T-cell (primary cell): ENCODE data around the gene NAP1L4. TPM values are rescaled to one million over a fixed set of nuclear protein-coding genes. Genes with fewer than 3 reads are reported as not detected.
A peak's percentile ranks its signal among the peaks of the same experiment; 100 is the strongest.

Source experiments
- ATAC-seq, 4 experiments: fragments of 200-7000 bp in 3 of 4; fragments of 150-1000 bp in 1 of 4; cut with Tn5 transposase; replicated peaks in 1 of 4; 1 replicate in 3 of 4; 2 replicates in 1 of 4; pipeline ENCODE4 v1.10.0; 2021; ENCODE audit warnings: moderate library complexity in 3 of 4, mild to moderate bottlenecking in 2 of 4, moderate number of reproducible peaks in 1 of 4
- CTCF ChIA-PET, 2 donors: fragments of 300-600 bp; sonication (Branson Sonifier 250); formaldehyde crosslinking; loops; one replicate each; lab custom pipeline; 2022; ENCODE audit warnings: antibody characterized with exemption in 2 of 2; lab: Charles Lee
- POLR2A ChIA-PET, 2 donors: fragments of 300-600 bp; sonication (Branson Sonifier 250); formaldehyde crosslinking; loops; one replicate each; lab custom pipeline; 2022; ENCODE audit warnings: antibody characterized with exemption in 2 of 2; lab: Charles Lee
- DNase-seq, 35 experiments: peaks; one replicate each; pipeline versions ENCODE4 v3.0.0 to v3.0.0-alpha.2; 2013 to 2023
- H3K27ac ChIP-seq: one replicate; pipeline ENCODE4 v1.5.1; 2013; ENCODE audit warnings: low read length
- H3K27me3 ChIP-seq, 2 experiments: replicated peaks in 1 of 2; 1 replicate in 1 of 2; 2 replicates in 1 of 2; pipeline versions ENCODE4 v1.6.1 to v1.7.0; 2013; ENCODE audit warnings: low read length in 1 of 2, mixed read lengths in 1 of 2; ENCODE audit not compliant: control insufficient read depth in 2 of 2, insufficient read depth in 2 of 2; ENCODE audit errors: extremely low read depth in 1 of 2
- H3K36me3 ChIP-seq, 2 donors: 1 replicate in 1 of 2; 2 replicates in 1 of 2; pipeline versions ENCODE4 v1.6.1 to v1.7.0; 2013; ENCODE audit warnings: low read length in 1 of 2; ENCODE audit not compliant: control insufficient read depth in 2 of 2, insufficient read depth in 1 of 2; ENCODE audit errors: extremely low read depth in 1 of 2
- H3K4me1 ChIP-seq, 2 experiments: 1 replicate in 1 of 2; 2 replicates in 1 of 2; pipeline versions ENCODE4 v1.6.1 to v1.7.0; 2013; ENCODE audit warnings: low read length in 2 of 2, mixed read lengths in 1 of 2; ENCODE audit not compliant: insufficient read depth in 2 of 2, control insufficient read depth in 1 of 2; ENCODE audit errors: extremely low read depth in 1 of 2
- H3K4me3 ChIP-seq, 2 donors: 1 replicate in 1 of 2; 2 replicates in 1 of 2; pipeline versions ENCODE4 v1.5.1 to v1.7.0; 2013; ENCODE audit warnings: mild to moderate bottlenecking in 2 of 2, low read length in 1 of 2, moderate library complexity in 1 of 2; ENCODE audit not compliant: control insufficient read depth in 1 of 2; ENCODE audit errors: extremely low read depth in 1 of 2
- H3K9me3 ChIP-seq: 2 replicates; pipeline ENCODE4 v1.7.0; 2013
- H3K27ac Mint-ChIP-seq, 2 donors: one replicate each; pipeline ENCODE4 v1.8.0; 2020 to 2021; ENCODE audit warnings: mild to moderate bottlenecking in 2 of 2, mixed read lengths in 2 of 2
- H3K27me3 Mint-ChIP-seq, 2 donors: one replicate each; pipeline ENCODE4 v1.8.0; 2021 to 2022; ENCODE audit warnings: mixed read lengths in 2 of 2
- H3K36me3 Mint-ChIP-seq: one replicate; pipeline ENCODE4 v1.8.0; 2021; ENCODE audit warnings: mixed read lengths
- H3K4me1 Mint-ChIP-seq, 3 donors: one replicate each; pipeline ENCODE4 v1.8.0; 2020 to 2022; ENCODE audit warnings: mixed read lengths in 3 of 3, mild to moderate bottlenecking in 1 of 3
- H3K4me3 Mint-ChIP-seq, 3 donors: one replicate each; pipeline ENCODE4 v1.8.0; 2020 to 2022; ENCODE audit warnings: mild to moderate bottlenecking in 3 of 3, mixed read lengths in 3 of 3, moderate library complexity in 3 of 3
- H3K9me3 Mint-ChIP-seq, 3 donors: one replicate each; pipeline ENCODE4 v1.8.0; 2020 to 2022; ENCODE audit warnings: mixed read lengths in 3 of 3
- WGBS: methylation state at CpG from one replicate; pipeline ENCODE4 v1.1.5; 2013; ENCODE audit warnings: missing lambda C conversion rate; ENCODE audit not compliant: insufficient coverage; 5-methylcytosine and 5-hydroxymethylcytosine counted together
- total RNA-seq, 35 experiments: library from RNA in 6 of 35; stranded (reverse) in 6 of 35; fragments of 120-200 nt in 1 of 35; gene quantifications; one replicate each; pipeline versions ENCODE4 v1.2.1 to v1.2.4 and lab custom pipeline; 2013 to 2026

NAP1L4 gene
- total RNA-seq, 5 donors from 2014 or later (not counting 1 experiment from before 2014, with no cell fraction given) = 253 to 388 (median 299) TPM

- Histone ChIP-seq H3K4me3 (no peak overlapping the region), H3K27me3 (no peaks in the 10 kb centered on the region), H3K36me3 (no peaks in the 10 kb centered on the region), H3K27ac (no peak overlapping the region), H3K4me1 (peaks cover 0 to 15% of the 10 kb centered on the region in 2 experiments), H3K9me3 (no peaks in the 10 kb centered on the region)
- no peak for ATAC-seq
- ChIA-PET POLR2A (no interaction called here), CTCF (no interaction called here)
- Mint-ChIP-seq H3K27ac (no peak overlapping the region), H3K4me3 (no peak overlapping the region), H3K36me3 (no peaks in the 10 kb centered on the region), H3K27me3 (no peaks in the 10 kb centered on the region), H3K9me3 (no peaks in the 10 kb centered on the region), H3K4me1 (peaks cover 12 to 14% (median 12%) of the 10 kb centered on the region in 3 donors)
- WGBS = 81% methylated on average over 19 of the region's 25 CpGs
- DNase-seq = no peak
These were observed 74.2 kb downstream of the NAP1L4 start for GRCh38 chr11:2917842-2918490.

- ChIA-PET POLR2A (no interaction called here), CTCF (no interaction called here)
- Histone ChIP-seq H3K27me3 (no peaks in the 10 kb centered on the region), H3K27ac (no peak overlapping the region), H3K4me1 (peaks cover 0 to 23% of the 10 kb centered on the region in 2 experiments), H3K36me3 (no peaks in the 10 kb centered on the region), H3K9me3 (no peaks in the 10 kb centered on the region), H3K4me3 (no peak overlapping the region)
- Mint-ChIP-seq H3K4me1 (peaks cover 12 to 16% (median 14%) of the 10 kb centered on the region in 3 donors), H3K27me3 (no peaks in the 10 kb centered on the region), H3K4me3 (no peak overlapping the region), H3K27ac (no peak overlapping the region), H3K36me3 (no peaks in the 10 kb centered on the region), H3K9me3 (no peaks in the 10 kb centered on the region)
- DNase-seq (no peak), ATAC-seq (no peak)
- 84% methylated on average over 16 of the region's 16 CpGs for WGBS
These were observed 75.1 kb downstream of the NAP1L4 start for GRCh38 chr11:2916892-2917645.

GRCh38 chr11:2916114-2916891, 75.8 kb downstream of the NAP1L4 start:
- Mint-ChIP-seq H3K4me3 (no peak overlapping the region), H3K27me3 (no peaks in the 10 kb centered on the region), H3K27ac (no peak overlapping the region), H3K36me3 (no peaks in the 10 kb centered on the region), H3K4me1 (peaks cover 12 to 19% (median 17%) of the 10 kb centered on the region in 3 donors), H3K9me3 (no peaks in the 10 kb centered on the region)
- ChIA-PET CTCF (no interaction called here), POLR2A (no interaction called here)
- Histone ChIP-seq H3K9me3 (no peaks in the 10 kb centered on the region), H3K27ac (no peak overlapping the region), H3K4me1 (peaks cover 0 to 24% of the 10 kb centered on the region in 2 experiments), H3K27me3 (no peaks in the 10 kb centered on the region), H3K36me3 (no peaks in the 10 kb centered on the region), H3K4me3 (no peak overlapping the region)
- DNase-seq = no peak
- no peak for ATAC-seq
- WGBS = 87% methylated on average over 12 of the region's 20 CpGs

DNA sequence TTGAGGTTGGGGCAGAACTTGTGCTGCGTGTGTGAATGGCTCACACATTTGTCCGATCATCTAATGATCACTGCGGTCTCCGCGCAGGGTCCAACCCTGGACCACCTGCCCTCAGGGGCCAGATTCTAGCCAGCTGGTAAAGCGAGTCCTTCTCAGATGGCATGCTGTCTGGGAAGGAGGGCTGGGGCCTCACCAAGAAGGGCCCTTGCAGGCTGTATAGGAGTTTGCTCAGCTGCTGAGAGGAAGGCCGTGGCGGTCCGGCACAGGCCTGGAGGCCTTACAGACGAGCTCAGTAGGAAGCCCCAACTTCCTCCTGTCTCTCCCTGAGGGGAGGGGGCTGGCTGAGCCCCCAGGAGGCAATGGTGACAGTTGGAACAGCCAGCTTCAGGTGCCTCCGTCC, 76.7 kb downstream of the NAP1L4 start:
- H3K9me3 ChIP-seq = no peaks in the 10 kb centered on the region
- H3K27ac ChIP-seq = no peak overlapping the region
- ChIA-PET POLR2A (no interaction called here), CTCF (no interaction called here)
- no peak overlapping the region for H3K4me3 ChIP-seq
- no peak overlapping the region for H3K27ac Mint-ChIP-seq
- H3K4me3 Mint-ChIP-seq = no peak overlapping the region
- peaks cover 0 to 24% of the 10 kb centered on the region in 2 experiments for H3K4me1 ChIP-seq
- H3K9me3 Mint-ChIP-seq = no peaks in the 10 kb centered on the region
- DNase-seq (no peak), ATAC-seq (no peak)
- H3K36me3 ChIP-seq = no peaks in the 10 kb centered on the region
- peaks cover 12 to 19% (median 17%) of the 10 kb centered on the region in 3 donors for H3K4me1 Mint-ChIP-seq
- no peaks in the 10 kb centered on the region for H3K36me3 Mint-ChIP-seq
- H3K27me3 ChIP-seq = no peaks in the 10 kb centered on the region
- no peaks in the 10 kb centered on the region for H3K27me3 Mint-ChIP-seq
- WGBS = 78% methylated on average over 6 of the region's 11 CpGs

GRCh38 chr11:2914455-2915195, 77.5 kb downstream of the NAP1L4 start:
- H3K4me3 Mint-ChIP-seq = no peak overlapping the region
- Histone ChIP-seq H3K4me1 (peaks cover 0 to 24% of the 10 kb centered on the region in 2 experiments), H3K27me3 (no peaks in the 10 kb centered on the region), H3K36me3 (peaks cover 0 to 3% of the 10 kb centered on the region in 2 donors), H3K4me3 (no peak overlapping the region), H3K9me3 (no peaks in the 10 kb centered on the region), H3K27ac (no peak overlapping the region)
- H3K27me3 Mint-ChIP-seq = no peaks in the 10 kb centered on the region
- DNase-seq (no peak), ATAC-seq (no peak)
- ChIA-PET POLR2A (no interaction called here), CTCF (no interaction called here)
- peaks cover 12 to 19% (median 17%) of the 10 kb centered on the region in 3 donors for H3K4me1 Mint-ChIP-seq
- no peaks in the 10 kb centered on the region for H3K9me3 Mint-ChIP-seq
- no peak overlapping the region for H3K27ac Mint-ChIP-seq
- WGBS = 69% methylated on average over 18 of the region's 18 CpGs
- no peaks in the 10 kb centered on the region for H3K36me3 Mint-ChIP-seq

DNA sequence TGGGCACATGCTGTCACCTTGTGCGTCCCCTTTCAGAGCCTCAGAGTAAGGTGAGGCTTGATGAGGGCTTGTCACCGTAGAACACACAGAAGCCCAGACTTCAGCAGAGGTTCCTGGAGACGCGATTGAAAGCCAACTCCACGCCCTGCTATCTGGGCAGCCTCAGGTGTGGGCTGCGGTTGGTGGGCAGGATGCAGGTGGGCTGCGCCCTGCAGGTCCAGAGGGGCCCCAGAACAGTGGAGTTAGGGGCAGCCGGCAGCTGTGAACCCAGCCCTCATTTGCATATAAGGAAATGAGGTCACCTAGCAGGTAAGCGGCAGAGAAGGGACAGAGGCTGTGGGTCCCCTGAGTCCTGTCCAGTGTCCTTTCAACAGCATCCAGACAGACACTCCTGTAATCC, 78.4 kb downstream of the NAP1L4 start:
- POLR2A ChIA-PET = no interaction called here
- no peaks in the 10 kb centered on the region for H3K9me3 Mint-ChIP-seq
- H3K27ac ChIP-seq = no peak overlapping the region
- no peak overlapping the region for H3K4me3 ChIP-seq
- no peaks in the 10 kb centered on the region for H3K27me3 Mint-ChIP-seq
- ATAC-seq (peak in 3 of 4 experiments; percentile 25 to 47 (median 42)), DNase-seq (no peak)
- peaks cover 12 to 19% (median 17%) of the 10 kb centered on the region in 3 donors for H3K4me1 Mint-ChIP-seq
- peak overlapping the region in 1 of 3 donors; percentile 59 for H3K4me3 Mint-ChIP-seq
- peak overlapping the region in 1 of 2 donors; percentile 23 for H3K27ac Mint-ChIP-seq
- peaks cover 0 to 3% of the 10 kb centered on the region in 2 donors for H3K36me3 ChIP-seq
- H3K4me1 ChIP-seq = peaks cover 0 to 24% of the 10 kb centered on the region in 2 experiments
- H3K36me3 Mint-ChIP-seq = no peaks in the 10 kb centered on the region
- WGBS = 13% methylated on average over 8 of the region's 9 CpGs
- no peaks in the 10 kb centered on the region for H3K9me3 ChIP-seq
- no peaks in the 10 kb centered on the region for H3K27me3 ChIP-seq
- CTCF ChIA-PET = no interaction called here
